Measurements from ENCODE around the gene EXOSC3.
"Not testable (repeated sequence)": the region's sequence is repeated elsewhere in the genome, so short reads cannot be mapped to it uniquely, and the experiment has no call there.

Gene EXOSC3

GRCh38 chr9:37775216-37775919 lies 9.5 kb downstream of the EXOSC3 start:
- no peak for DNase-seq (ENCODE audit: low spot score)

- no peak for DNase-seq (ENCODE audit: low spot score)
These were observed 14.9 kb downstream of the EXOSC3 start for GRCh38 chr9:37769995-37770394.

DNA sequence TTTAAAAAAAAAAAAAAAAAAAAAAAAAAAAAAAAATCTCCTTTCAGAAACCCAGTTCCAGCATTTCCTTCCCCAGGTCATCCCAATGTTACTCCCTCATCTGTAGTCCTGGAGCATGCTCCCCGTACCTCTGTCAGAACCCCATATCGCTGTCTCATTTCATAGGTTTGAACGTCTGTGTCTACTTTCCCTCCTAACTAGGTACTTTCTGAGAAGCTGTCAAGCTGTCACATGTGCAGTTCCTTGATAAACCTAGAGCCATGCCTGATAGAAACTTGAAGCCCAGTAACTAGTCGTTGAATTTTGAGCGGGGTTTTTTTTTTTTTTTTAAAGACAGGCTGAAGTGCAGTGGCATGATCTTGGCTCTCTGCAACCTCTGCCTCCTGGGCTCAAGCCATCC lies 15.6 kb downstream of the EXOSC3 start:
- DNase-seq (ENCODE audit: low spot score): no peak

DNA sequence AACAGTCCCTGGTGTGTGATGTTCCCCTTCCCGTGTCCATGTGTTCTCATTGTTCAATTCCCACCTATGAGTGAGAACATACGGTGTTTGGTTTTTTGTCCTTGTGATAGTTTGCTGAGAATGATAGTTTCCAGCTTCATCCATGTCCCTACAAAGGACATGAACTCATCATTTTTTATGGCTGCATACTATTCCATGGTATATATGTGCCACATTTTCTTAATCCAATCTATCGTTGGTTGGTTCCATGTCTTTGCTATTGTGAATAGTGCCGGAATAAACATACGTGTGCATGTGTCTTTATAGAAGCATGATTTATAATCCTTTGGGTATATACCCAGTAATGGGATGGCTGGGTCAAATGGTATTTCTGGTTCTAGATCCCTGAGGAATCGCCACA lies 19.6 kb downstream of the EXOSC3 start:
- not testable (repeated sequence) for DNase-seq (ENCODE audit: low spot score)

- peak; percentile 60 for DNase-seq (ENCODE audit: low spot score)
These were observed 23.4 kb downstream of the EXOSC3 start for GRCh38 chr9:37761511-37761910.

GRCh38 chr9:37760416-37761161 lies 24.3 kb downstream of the EXOSC3 start:
- DNase-seq (ENCODE audit: low spot score): peak; percentile 50

DNA sequence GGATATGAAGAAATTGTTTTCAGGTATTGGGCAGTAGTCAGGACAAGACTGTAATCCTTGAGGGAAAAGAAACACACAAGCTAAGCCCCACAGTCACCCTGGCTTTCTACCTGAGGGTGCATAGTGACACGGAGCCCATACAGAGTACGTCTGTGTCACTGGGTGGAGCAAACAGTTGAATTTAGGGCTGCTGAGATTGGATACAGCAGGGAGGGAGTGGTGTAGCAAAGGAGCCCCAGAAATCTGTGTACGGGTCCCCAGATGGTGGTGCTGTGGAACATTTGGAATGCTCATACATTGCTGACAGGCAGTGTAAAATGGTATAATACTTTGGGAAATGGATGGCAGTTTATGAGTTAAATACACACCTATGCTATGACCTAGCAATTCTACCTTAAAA lies 26.1 kb downstream of the EXOSC3 start:
- no peak for DNase-seq (ENCODE audit: low spot score)

GRCh38 chr9:37753489-37754190 lies 31.2 kb downstream of the EXOSC3 start, which contains the start of gene TRMT10B:
Gene TRMT10B, plus strand, starts transcription at chr9:37753805. Its CDS starts 8,127 bp downstream, at chr9:37761932.
- DNase-seq (ENCODE audit: low spot score): peak; percentile 87

DNA sequence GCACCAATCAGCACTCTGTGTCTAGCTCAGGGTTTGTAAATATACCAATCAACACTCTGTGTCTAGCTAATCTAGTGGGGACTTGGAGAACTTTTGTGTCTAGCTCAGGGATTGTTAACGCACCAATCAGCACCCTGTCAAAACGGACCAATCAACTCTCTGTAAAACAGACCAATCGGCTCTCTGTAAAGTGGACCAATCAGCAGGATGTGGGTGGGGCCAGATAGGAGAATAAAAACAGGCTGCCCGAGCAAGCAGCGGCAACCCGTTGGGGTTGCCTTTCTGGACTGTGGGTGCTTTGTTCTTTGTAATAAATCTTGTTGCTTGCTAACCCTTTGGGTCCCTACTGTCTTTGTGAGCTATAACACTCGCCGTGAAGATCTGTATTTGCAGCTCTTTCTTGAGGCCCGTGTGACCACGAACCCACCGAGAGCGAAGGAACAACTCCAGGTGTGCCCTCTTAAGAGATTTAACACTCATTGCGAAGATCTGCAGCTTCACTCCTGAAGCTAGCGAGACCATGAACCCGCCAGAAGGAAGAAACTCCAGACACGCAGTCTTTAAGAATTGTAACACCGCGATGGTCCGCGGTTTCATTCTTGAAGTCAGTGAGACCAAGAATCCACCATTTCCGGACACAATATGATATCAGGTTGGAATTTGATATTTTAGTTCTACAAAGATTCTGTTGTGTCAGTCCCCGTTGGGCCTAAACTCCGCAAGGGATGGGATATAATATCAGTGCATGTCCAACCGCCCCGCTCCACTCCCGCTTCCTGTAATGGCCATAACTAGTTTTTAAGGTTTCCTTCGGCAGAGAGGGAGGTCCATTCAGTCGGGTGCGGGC lies 32.0 kb downstream of the EXOSC3 start:
- DNase-seq (ENCODE audit: low spot score): no peak

- not testable (repeated sequence) for DNase-seq (ENCODE audit: low spot score)
These were observed 32.8 kb downstream of the EXOSC3 start for GRCh38 chr9:37752112-37752511.

GRCh38 chr9:37751704-37752103 lies 33.2 kb downstream of the EXOSC3 start:
- DNase-seq (ENCODE audit: low spot score): not testable (repeated sequence)

DNA sequence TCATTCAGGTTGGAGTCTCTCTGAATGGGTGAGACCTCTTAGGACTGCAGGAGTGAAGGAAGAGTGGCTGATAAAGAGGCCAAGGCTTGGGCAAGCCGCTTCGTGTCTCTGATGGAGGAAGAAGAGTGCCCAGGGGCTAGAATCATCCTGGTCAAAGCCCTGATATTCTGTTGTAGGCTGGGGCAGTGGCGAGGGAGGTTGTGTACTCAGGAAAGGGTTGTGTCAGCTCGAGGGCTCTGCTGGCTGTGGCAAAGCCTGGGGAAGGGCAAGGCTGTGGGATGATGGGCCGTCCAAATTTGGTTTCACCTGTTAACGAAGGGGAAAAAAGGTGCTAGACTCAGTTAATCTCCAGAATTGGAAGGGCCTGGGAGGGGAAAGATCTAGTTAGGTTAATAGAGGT lies 33.7 kb downstream of the EXOSC3 start:
- no peak for DNase-seq (ENCODE audit: low spot score)

GRCh38 chr9:37749129-37749528 lies 35.7 kb downstream of the EXOSC3 start:
- no peak for DNase-seq (ENCODE audit: low spot score)

GRCh38 chr9:37747271-37747753 lies 37.6 kb downstream of the EXOSC3 start:
- peak; percentile 88 for DNase-seq (ENCODE audit: low spot score)

DNA sequence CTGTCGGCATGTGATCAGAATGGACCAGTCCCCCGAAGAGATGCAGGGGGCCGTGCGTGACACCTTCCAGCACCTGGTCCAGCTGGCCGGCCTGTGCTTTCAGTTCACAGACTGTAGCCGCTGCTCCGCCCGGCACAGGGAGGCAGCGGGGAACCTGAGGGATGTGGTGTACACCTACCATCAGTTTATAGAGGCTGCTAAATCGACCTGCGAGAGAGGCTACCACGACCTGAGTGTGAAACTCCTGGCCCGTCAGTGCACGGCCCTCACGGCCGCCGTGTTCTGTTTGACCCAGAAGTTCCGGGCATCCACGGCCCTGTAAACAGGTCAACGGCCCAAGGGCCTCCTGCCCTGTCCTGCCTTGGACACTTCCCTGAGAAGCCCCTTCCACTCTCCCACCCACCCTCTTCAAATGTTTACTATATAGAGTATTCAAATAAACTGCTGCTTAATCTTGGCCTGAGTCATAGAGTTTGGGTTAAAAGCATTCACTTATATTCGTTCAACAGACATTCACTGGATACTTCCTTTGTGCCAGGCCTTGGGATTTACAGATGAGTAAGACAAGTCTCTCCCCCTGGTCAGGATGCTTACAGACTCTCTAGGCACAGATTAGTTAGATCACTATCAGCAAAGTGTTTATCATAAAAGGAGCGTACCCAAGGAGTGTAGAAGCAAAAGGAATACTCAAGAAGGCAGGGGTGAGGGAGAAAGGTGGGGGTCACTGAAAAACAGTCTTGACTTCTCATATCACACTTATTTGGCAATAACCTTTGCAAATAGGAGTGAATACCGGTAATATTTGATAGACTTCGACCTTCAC lies 38.2 kb downstream of the EXOSC3 start:
- DNase-seq (ENCODE audit: low spot score): no peak

GRCh38 chr9:37745970-37746369 lies 38.9 kb downstream of the EXOSC3 start:
- no peak for DNase-seq (ENCODE audit: low spot score)

DNA sequence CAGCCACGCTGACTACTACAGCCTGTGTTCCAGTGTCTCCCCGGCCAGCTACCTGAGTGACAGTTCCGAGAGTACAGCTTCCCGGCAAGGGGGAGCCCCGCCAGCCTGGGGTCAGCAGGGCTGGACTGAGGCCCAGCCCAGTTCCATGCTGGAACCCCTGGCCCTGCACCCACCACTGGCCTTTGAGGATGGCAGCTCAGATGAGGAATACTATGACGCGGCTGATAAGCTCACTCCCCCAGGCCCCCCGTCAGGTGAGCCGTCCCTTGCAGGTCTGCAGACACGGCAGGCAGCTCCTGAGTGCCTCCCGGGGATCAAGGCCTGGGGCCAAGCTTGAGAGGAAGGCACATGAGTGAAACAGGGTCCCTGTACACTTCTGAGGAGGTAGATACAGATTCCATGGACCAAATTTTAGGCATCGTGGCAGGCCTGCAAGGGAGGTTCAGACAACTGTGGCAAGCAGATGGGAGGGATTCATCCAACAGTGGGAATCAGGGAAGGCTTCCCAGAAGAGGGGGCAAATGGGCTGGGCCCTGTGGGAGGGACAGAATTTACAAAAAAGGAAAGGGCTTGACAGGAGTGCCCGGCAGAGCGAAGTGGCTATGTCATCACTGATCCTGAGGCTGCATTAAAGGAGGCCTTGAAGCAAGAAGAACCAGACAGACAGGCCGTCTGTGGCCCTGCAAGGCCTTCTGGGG lies 44.1 kb downstream of the EXOSC3 start:
- DNase-seq (ENCODE audit: low spot score): no peak

GRCh38 chr9:37740128-37740527 lies 44.7 kb downstream of the EXOSC3 start:
- no peak for DNase-seq (ENCODE audit: low spot score)

DNA sequence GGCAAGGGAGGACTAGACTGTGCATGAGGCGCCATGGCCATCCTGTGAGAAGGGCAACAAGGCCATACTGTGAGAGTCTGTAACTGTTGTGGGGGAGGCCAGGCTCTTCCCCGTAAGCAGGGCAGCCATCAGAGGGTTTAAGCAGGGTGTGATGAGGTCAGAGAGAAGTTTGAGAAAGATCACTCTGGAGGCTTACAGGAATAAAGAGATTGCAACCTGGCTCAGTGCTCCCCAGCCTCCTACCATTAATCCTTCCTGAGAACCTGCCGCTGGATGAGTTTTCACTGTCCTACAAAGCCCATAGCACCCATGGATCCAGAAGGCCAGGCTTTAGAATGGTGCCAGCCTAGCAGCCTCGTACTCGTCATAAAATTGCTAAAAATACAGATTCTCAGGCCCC lies 45.6 kb downstream of the EXOSC3 start:
- DNase-seq (ENCODE audit: low spot score): no peak

- DNase-seq (ENCODE audit: low spot score): no peak
These were observed 51.9 kb downstream of the EXOSC3 start for GRCh38 chr9:37732952-37733351.

Measured in GM03348 (cell line).